ENCODE results near the gene RAB11FIP5.

RAB11FIP5 gene

GRCh38 chr2:73063472-73063871 is 49.3 kb downstream of the RAB11FIP5 start:
- ATAC-seq = peak; percentile 40
- TF ChIP-seq TOX (CRISPR knock-in tag; IDR thresholded peaks at IDR 0.05; ENCODE audit: borderline replicate concordance) (no peak), CREB5 (CRISPR knock-in tag; IDR thresholded peaks at IDR 0.05; ENCODE audit: low read depth) (no peak), ISL1 (CRISPR knock-in tag; IDR thresholded peaks at IDR 0.05) (no peak), SNAI2 (CRISPR knock-in tag; IDR thresholded peaks at IDR 0.05) (no peak), GLIS3 (CRISPR knock-in tag; IDR thresholded peaks at IDR 0.05) (no peak), ZNF70 (CRISPR knock-in tag; IDR thresholded peaks at IDR 0.05) (no peak), ZNF8 (CRISPR knock-in tag; IDR thresholded peaks at IDR 0.05) (no peak), TSHZ2 (CRISPR knock-in tag; IDR thresholded peaks at IDR 0.05) (no peak), OSR1 (CRISPR knock-in tag; IDR thresholded peaks at IDR 0.05) (no peak), CSRNP3 (CRISPR knock-in tag; IDR thresholded peaks at IDR 0.05) (no peak), PPARA (CRISPR knock-in tag; IDR thresholded peaks at IDR 0.05; ENCODE audit: borderline replicate concordance) (no peak)

GRCh38 chr2:73059106-73059505 is 53.6 kb downstream of the RAB11FIP5 start:
- ATAC-seq = no peak
- TF ChIP-seq ZNF8 (CRISPR knock-in tag; IDR thresholded peaks at IDR 0.05) (no peak), ISL1 (CRISPR knock-in tag; IDR thresholded peaks at IDR 0.05) (no peak)

GRCh38 chr2:73054980-73055379 is 57.8 kb downstream of the RAB11FIP5 start:
- ATAC-seq = no peak
- TF ChIP-seq ISL1 (CRISPR knock-in tag; IDR thresholded peaks at IDR 0.05) (no peak), CSRNP3 (CRISPR knock-in tag; IDR thresholded peaks at IDR 0.05) (no peak), ZFP3 (CRISPR knock-in tag; IDR thresholded peaks at IDR 0.05) (no peak), ARNTL (CRISPR knock-in tag; IDR thresholded peaks at IDR 0.05; ENCODE audit: borderline replicate concordance, low read depth) (no peak), ZNF565 (CRISPR knock-in tag; conservative IDR thresholded peaks at IDR 0.05; ENCODE audit: low read depth) (no peak)

- no peak for TF ChIP-seq ESRRG (CRISPR knock-in tag; IDR thresholded peaks at IDR 0.05)
- no peak for TF ChIP-seq CREB5 (CRISPR knock-in tag; IDR thresholded peaks at IDR 0.05; ENCODE audit: low read depth)
- TF ChIP-seq GLIS3 (CRISPR knock-in tag; IDR thresholded peaks at IDR 0.05) = no peak
- TF ChIP-seq ZC3H10 (CRISPR knock-in tag; IDR thresholded peaks at IDR 0.05) = no peak
- no peak for TF ChIP-seq TOX (CRISPR knock-in tag; IDR thresholded peaks at IDR 0.05; ENCODE audit: borderline replicate concordance)
- TF ChIP-seq ZNF70 (CRISPR knock-in tag; IDR thresholded peaks at IDR 0.05) = no peak
- TF ChIP-seq RARB (CRISPR knock-in tag; IDR thresholded peaks at IDR 0.05) = no peak
- TF ChIP-seq ZFP30 (CRISPR knock-in tag; IDR thresholded peaks at IDR 0.05) = no peak
- TF ChIP-seq ZNF565 (CRISPR knock-in tag; conservative IDR thresholded peaks at IDR 0.05; ENCODE audit: low read depth) = no peak
- no peak for TF ChIP-seq TCF4 (CRISPR knock-in tag; IDR thresholded peaks at IDR 0.05; ENCODE audit: borderline replicate concordance)
- no peak for TF ChIP-seq PPARA (CRISPR knock-in tag; IDR thresholded peaks at IDR 0.05; ENCODE audit: borderline replicate concordance)
- TF ChIP-seq CSRNP3 (CRISPR knock-in tag; IDR thresholded peaks at IDR 0.05) = no peak
- TF ChIP-seq TSHZ2 (CRISPR knock-in tag; IDR thresholded peaks at IDR 0.05) = no peak
- no peak for ATAC-seq
Observed at GRCh38 chr2:73053316-73054114, 59.2 kb downstream of the RAB11FIP5 start.
